Common myeloid progenitor, CD34-positive (primary cell): Measurements from ENCODE around the gene C2orf72.

Experiments used
- CTCF ChIA-PET: fragments of 350-600 bp; sonication (Branson Sonifier 250); formaldehyde crosslinking; loops from one replicate; lab custom pipeline; 2021; ENCODE audit warnings: antibody characterized with exemption; lab: Charles Lee
- POLR2A ChIA-PET: fragments of 350-600 bp; sonication (Branson Sonifier 250); formaldehyde crosslinking; loops from one replicate; lab custom pipeline; 2021; ENCODE audit warnings: antibody characterized with exemption; lab: Charles Lee
- DNase-seq, 3 donors: peaks; one replicate each; pipeline versions ENCODE4 v3.0.0 to v3.0.0-alpha.2; 2013
- H3K27ac ChIP-seq, 2 experiments: 1 replicate in 1 of 2; 2 replicates in 1 of 2; pipeline ENCODE4 v1.7.0; 2013; ENCODE audit warnings: inconsistent platforms in 2 of 2, low read length in 2 of 2, mild to moderate bottlenecking in 2 of 2, low read depth in 1 of 2, moderate library complexity in 1 of 2; ENCODE audit not compliant: severe bottlenecking in 2 of 2, insufficient read depth in 1 of 2, poor library complexity in 1 of 2
- H3K27me3 ChIP-seq, 5 experiments: replicated peaks in 2 of 5; 1 replicate in 3 of 5; 2 replicates in 2 of 5; pipeline versions ENCODE4 v1.6.1 to v1.7.0; 2013; ENCODE audit warnings: low read length in 4 of 5, mild to moderate bottlenecking in 2 of 5, moderate library complexity in 2 of 5, inconsistent platforms in 1 of 5; ENCODE audit not compliant: insufficient read depth in 5 of 5, control insufficient read depth in 4 of 5
- H3K36me3 ChIP-seq, 4 experiments: 1 replicate in 2 of 4; 2 replicates in 2 of 4; pipeline versions ENCODE4 v1.6.1 to v1.7.0; 2013; ENCODE audit warnings: low read length in 3 of 4, control low read depth in 1 of 4, mild to moderate bottlenecking in 1 of 4; ENCODE audit not compliant: control insufficient read depth in 4 of 4, insufficient read depth in 4 of 4
- H3K4me1 ChIP-seq, 4 experiments: 1 replicate in 3 of 4; 2 replicates in 1 of 4; pipeline versions ENCODE4 v1.6.1 to v1.7.1; 2013; ENCODE audit warnings: low read length in 3 of 4, mild to moderate bottlenecking in 3 of 4, control low read depth in 1 of 4, inconsistent platforms in 1 of 4, moderate library complexity in 1 of 4; ENCODE audit not compliant: control insufficient read depth in 4 of 4, insufficient read depth in 4 of 4; ENCODE audit errors: control extremely low read depth in 1 of 4
- H3K4me3 ChIP-seq, 7 experiments: 1 replicate in 4 of 7; 2 replicates in 3 of 7; pipeline versions ENCODE4 v1.5.1 to v1.7.0; 2013; ENCODE audit warnings: mild to moderate bottlenecking in 7 of 7, low read length in 6 of 7, moderate library complexity in 6 of 7, inconsistent platforms in 2 of 7, low read depth in 2 of 7, control low read depth in 1 of 7; ENCODE audit not compliant: insufficient read depth in 4 of 7, control insufficient read depth in 1 of 7; ENCODE audit errors: extremely low read depth in 1 of 7
- H3K9me3 ChIP-seq, 5 experiments: 1 replicate in 4 of 5; 2 replicates in 1 of 5; pipeline versions ENCODE4 v1.6.1 to v1.7.1; 2013; ENCODE audit warnings: low read length in 4 of 5, mild to moderate bottlenecking in 2 of 5, inconsistent platforms in 1 of 5, low read depth in 1 of 5, moderate library complexity in 1 of 5; ENCODE audit not compliant: control insufficient read depth in 4 of 5, insufficient read depth in 2 of 5; ENCODE audit errors: control extremely low read depth in 1 of 5
- WGBS: methylation state at CpG from one replicate; pipeline ENCODE4 v1.1.5; 2013; ENCODE audit not compliant: insufficient coverage; 5-methylcytosine and 5-hydroxymethylcytosine counted together

Gene C2orf72

GRCh38 chr2:231011526-231011925 lies 25.8 kb upstream of the C2orf72 start:
- peaks cover 0 to 3% (median 0%) of the 10 kb centered on the region in 4 experiments for H3K4me1 ChIP-seq
- no peaks in the 10 kb centered on the region for H3K9me3 ChIP-seq
- peaks cover 0 to 16% (median 0%) of the 10 kb centered on the region in 5 experiments for H3K27me3 ChIP-seq
- no peak overlapping the region for H3K27ac ChIP-seq
- 50% methylated on average over 2 of the region's 2 CpGs for WGBS
- no peak for DNase-seq
- POLR2A ChIA-PET, result no interaction called here
- no peaks in the 10 kb centered on the region for H3K36me3 ChIP-seq
- CTCF ChIA-PET, result no interaction called here
- H3K4me3 ChIP-seq, result no peak overlapping the region

DNA sequence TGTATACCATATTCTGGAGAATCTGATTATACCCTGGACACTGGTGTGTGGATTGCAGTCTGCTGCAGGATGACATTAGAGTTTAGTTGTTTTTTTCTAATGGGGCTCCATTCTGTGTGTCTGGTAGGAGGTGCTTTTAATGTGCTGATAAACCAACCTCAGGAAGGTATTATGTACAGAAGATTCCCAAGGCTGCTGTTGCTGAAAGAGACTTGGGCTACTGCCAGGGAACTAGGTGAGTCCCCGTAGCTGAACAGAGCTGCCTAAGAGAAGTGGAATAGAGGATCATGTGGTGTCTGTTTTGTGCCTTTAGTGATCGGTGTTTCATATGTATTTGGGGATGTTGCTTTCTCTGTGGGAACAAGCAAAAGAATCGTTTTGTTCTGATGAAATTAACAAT lies 24.9 kb upstream of the C2orf72 start:
- Histone ChIP-seq H3K9me3 (no peaks in the 10 kb centered on the region), H3K27me3 (peaks cover 0 to 12% (median 0%) of the 10 kb centered on the region in 5 experiments), H3K4me1 (peaks cover 0 to 9% (median 3%) of the 10 kb centered on the region in 4 experiments), H3K27ac (no peak overlapping the region), H3K4me3 (no peak overlapping the region), H3K36me3 (no peaks in the 10 kb centered on the region)
- WGBS, result no CpG with 5 or more reads among the region's 3 CpGs
- ChIA-PET CTCF (no interaction called here), POLR2A (no interaction called here)
- no peak for DNase-seq

GRCh38 chr2:231013820-231014219 lies 23.5 kb upstream of the C2orf72 start:
- CTCF ChIA-PET, result no interaction called here
- DNase-seq, result no peak
- Histone ChIP-seq H3K36me3 (no peaks in the 10 kb centered on the region), H3K4me1 (peaks cover 0 to 12% (median 3%) of the 10 kb centered on the region in 4 experiments), H3K27ac (no peak overlapping the region), H3K27me3 (peaks cover 0 to 10% (median 0%) of the 10 kb centered on the region in 5 experiments), H3K9me3 (peaks cover 0 to 3% (median 0%) of the 10 kb centered on the region in 5 experiments), H3K4me3 (no peak overlapping the region)
- POLR2A ChIA-PET, result no interaction called here
- no CpG with 5 or more reads among the region's 3 CpGs for WGBS

DNA sequence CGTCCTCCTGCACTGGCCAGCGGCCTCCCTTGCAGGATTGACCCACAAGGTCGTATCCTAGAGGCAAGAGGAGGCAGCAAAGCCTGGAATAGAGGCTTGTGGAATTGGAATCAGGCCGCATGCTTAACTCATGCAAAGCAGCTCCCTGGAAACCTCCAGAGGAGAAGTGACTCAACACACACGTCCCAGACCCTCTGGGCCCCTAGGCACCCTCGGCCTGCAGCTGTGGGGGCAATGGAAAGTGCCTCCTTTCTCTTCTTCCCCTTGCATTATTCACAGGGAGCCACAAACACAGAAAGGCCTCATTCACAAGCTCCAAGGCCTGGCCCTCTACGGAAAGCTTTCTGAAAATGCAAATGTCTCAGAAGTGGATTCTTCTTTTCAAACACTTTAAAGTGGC lies 21.8 kb upstream of the C2orf72 start:
- Histone ChIP-seq H3K4me3 (no peak overlapping the region), H3K36me3 (no peaks in the 10 kb centered on the region), H3K4me1 (peaks cover 0 to 12% (median 3%) of the 10 kb centered on the region in 4 experiments), H3K9me3 (peaks cover 0 to 3% (median 0%) of the 10 kb centered on the region in 5 experiments), H3K27me3 (peaks cover 0 to 6% (median 0%) of the 10 kb centered on the region in 5 experiments), H3K27ac (no peak overlapping the region)
- WGBS, result 100% methylated on average over 5 of the region's 7 CpGs
- CTCF ChIA-PET, result interaction anchor here (0.9 to 1.3 kb wide), 3 partner anchors 26 to 191 kb away, joined by 3 read pairs; no protein-coding TSS in a partner anchor
- POLR2A ChIA-PET, result no interaction called here
- DNase-seq, result no peak

- no peak overlapping the region for H3K27ac ChIP-seq
- H3K36me3 ChIP-seq, result no peaks in the 10 kb centered on the region
- no peak overlapping the region for H3K4me3 ChIP-seq
- WGBS, result 100% methylated on average over 2 of the region's 3 CpGs
- peaks cover 0 to 3% (median 0%) of the 10 kb centered on the region in 5 experiments for H3K9me3 ChIP-seq
- H3K4me1 ChIP-seq, result peaks cover 0 to 12% (median 3%) of the 10 kb centered on the region in 4 experiments
- H3K27me3 ChIP-seq, result peaks cover 0 to 6% (median 0%) of the 10 kb centered on the region in 5 experiments
- ChIA-PET POLR2A (no interaction called here), CTCF (interaction anchor here (0.9 to 1.3 kb wide), 4 partner anchors 24 to 192 kb away, joined by 3 read pairs; no protein-coding TSS in a partner anchor)
- no peak for DNase-seq
Measured at GRCh38 chr2:231015926-231016325, 21.4 kb upstream of the C2orf72 start.

GRCh38 chr2:231016566-231017230 lies 20.6 kb upstream of the C2orf72 start:
- CTCF ChIA-PET, result interaction anchor here (1.1 to 1.3 kb wide), 5 partner anchors 8 to 193 kb away, joined by 3 read pairs; no protein-coding TSS in a partner anchor
- Histone ChIP-seq H3K9me3 (peaks cover 0 to 3% (median 0%) of the 10 kb centered on the region in 5 experiments), H3K4me1 (peaks cover 0 to 12% (median 3%) of the 10 kb centered on the region in 4 experiments), H3K4me3 (no peak overlapping the region), H3K27me3 (peaks cover 0 to 4% (median 0%) of the 10 kb centered on the region in 5 experiments), H3K27ac (no peak overlapping the region), H3K36me3 (no peaks in the 10 kb centered on the region)
- 86% methylated on average over 3 of the region's 6 CpGs for WGBS
- DNase-seq, result no peak
- POLR2A ChIA-PET, result interaction anchor here (0.6 to 1.1 kb wide), 2 partner anchors 9 to 378 kb away, joined by 4 read pairs; no protein-coding TSS in a partner anchor

DNA sequence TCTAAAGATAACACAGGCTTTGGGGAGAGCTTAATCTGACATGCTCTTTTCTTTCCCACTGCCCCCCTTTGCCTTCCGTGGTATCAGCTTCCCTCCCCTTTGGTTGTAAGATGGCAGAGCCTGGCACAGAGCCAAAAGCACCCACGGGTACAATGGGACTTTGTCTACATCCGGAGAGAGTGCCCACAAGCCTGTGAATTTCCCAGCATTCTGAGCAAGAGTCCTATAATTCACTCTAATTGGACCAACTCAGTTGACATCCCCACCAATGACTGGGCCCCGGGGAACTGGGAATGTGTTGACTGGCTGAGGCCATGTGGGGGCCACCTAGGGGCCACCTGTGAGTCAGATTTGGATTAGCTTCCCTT lies 20.1 kb upstream of the C2orf72 start:
- H3K36me3 ChIP-seq, result no peaks in the 10 kb centered on the region
- 40% methylated on average over 2 of the region's 4 CpGs for WGBS
- DNase-seq, result peak; percentile 47 to 78 (median 56)
- H3K27ac ChIP-seq, result no peak overlapping the region
- H3K4me1 ChIP-seq, result peaks cover 0 to 12% (median 3%) of the 10 kb centered on the region in 4 experiments
- ChIA-PET POLR2A (interaction anchor here (0.6 to 1.1 kb wide), 2 partner anchors 10 to 378 kb away, joined by 4 read pairs; no protein-coding TSS in a partner anchor), CTCF (interaction anchor here (1.1 to 1.3 kb wide), 3 partner anchors 8 to 33 kb away, joined by 3 read pairs; no protein-coding TSS in a partner anchor)
- peaks cover 0 to under 1% (median 0%) of the 10 kb centered on the region in 5 experiments for H3K27me3 ChIP-seq
- H3K9me3 ChIP-seq, result peaks cover 0 to 3% (median 0%) of the 10 kb centered on the region in 5 experiments
- no peak overlapping the region for H3K4me3 ChIP-seq
